Osteoblast (primary cell): Measurements from ENCODE around the gene XYLT1. TPM values are rescaled to one million over a fixed set of nuclear protein-coding genes. Genes with fewer than 3 reads are reported as not detected.

ENCODE experiments used
- DNase-seq: peaks from one replicate; pipeline ENCODE4 v3.0.0; 2011; ENCODE audit warnings: low spot score, mixed read lengths; ENCODE audit not compliant: insufficient read length; ENCODE audit errors: missing footprints
- H2AFZ ChIP-seq: 2 replicates; pipeline ENCODE4 v1.6.0; 2011; ENCODE audit warnings: mild to moderate bottlenecking, low read length
- H3K27ac ChIP-seq: 2 replicates; pipeline ENCODE4 v1.5.1; 2011; ENCODE audit warnings: mild to moderate bottlenecking, low read depth, low read length, moderate library complexity
- H3K27me3 ChIP-seq: 2 replicates; pipeline ENCODE4 v1.6.0; 2012; ENCODE audit warnings: mild to moderate bottlenecking, control low read depth, inconsistent platforms, low read length, moderate library complexity; ENCODE audit not compliant: insufficient read depth
- H3K36me3 ChIP-seq: 2 replicates; pipeline ENCODE4 v1.5.1; 2011; ENCODE audit warnings: mild to moderate bottlenecking, low read length, control low read depth, moderate library complexity; ENCODE audit not compliant: insufficient read depth
- H3K4me1 ChIP-seq: 2 replicates; pipeline ENCODE4 v1.5.1; 2011; ENCODE audit warnings: mild to moderate bottlenecking, low read length, control low read depth, moderate library complexity; ENCODE audit not compliant: insufficient read depth
- H3K4me2 ChIP-seq: 2 replicates; pipeline ENCODE4 v1.6.0; 2011; ENCODE audit warnings: mild to moderate bottlenecking, low read length; ENCODE audit not compliant: insufficient read depth
- H3K4me3 ChIP-seq: fragments of 200-600 bp; sonication (generic); 3 replicates; pipeline ENCODE4 v1.5.1; 2012; ENCODE audit warnings: mild to moderate bottlenecking, low read length, inconsistent platforms; ENCODE audit not compliant: insufficient read depth
- H3K79me2 ChIP-seq: 2 replicates; pipeline ENCODE4 v1.6.0; 2012; ENCODE audit warnings: mild to moderate bottlenecking, low read length, control low read depth, inconsistent platforms; ENCODE audit not compliant: insufficient read depth
- H3K9me3 ChIP-seq: 2 replicates; pipeline ENCODE4 v1.5.1; 2011; ENCODE audit warnings: low read depth, low read length, control low read depth
- H4K20me1 ChIP-seq: 2 replicates; pipeline ENCODE4 v1.6.0; 2012; ENCODE audit warnings: mild to moderate bottlenecking, low read length, control low read depth; ENCODE audit not compliant: insufficient read depth
- total RNA-seq: library from RNA; depleted of rRNA; stranded (reverse); fragments of >200 nt; gene quantifications from 2 replicates; pipeline ENCODE4 v1.2.3, GENCODE V29; 2012
- TF ChIP-seq, protein P1 (sequence below): IDR thresholded peaks from 2 replicates; pipeline ENCODE4 v1.5.1; 2011; ENCODE audit warnings: mild to moderate bottlenecking, low read depth, low read length, moderate library complexity; ENCODE audit errors: extremely low read depth

The XYLT1 gene
- total RNA-seq, 1 donor, result 43.4 TPM

DNA sequence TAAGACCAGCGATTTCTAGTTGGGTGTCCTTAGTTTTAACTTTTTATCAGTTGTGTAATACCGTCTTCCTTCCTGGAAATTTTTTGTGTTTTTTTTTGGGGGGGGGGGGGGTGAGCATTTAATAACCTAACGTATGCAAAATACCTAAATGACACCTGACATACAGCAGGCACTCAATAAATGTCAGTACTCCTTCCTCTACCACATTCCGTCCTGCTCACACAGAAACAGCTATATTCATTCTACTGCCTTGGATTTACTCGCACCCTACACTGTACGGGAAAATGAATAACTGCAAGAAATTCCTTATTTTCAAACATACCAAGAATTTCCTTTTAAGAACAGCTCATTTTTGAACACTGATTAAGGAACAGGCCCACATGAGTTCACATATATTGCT lies 5.3 kb downstream of the XYLT1 start:
- DNase-seq, result no peak
- no peak overlapping the region for H3K27ac ChIP-seq
- no peaks in the 10 kb centered on the region for H3K27me3 ChIP-seq
- H3K79me2 ChIP-seq, result peaks cover 82% of the 10 kb centered on the region
- H3K36me3 ChIP-seq, result no peaks in the 10 kb centered on the region
- H3K4me2 ChIP-seq, result no peak overlapping the region
- TF ChIP-seq, protein P1, sequence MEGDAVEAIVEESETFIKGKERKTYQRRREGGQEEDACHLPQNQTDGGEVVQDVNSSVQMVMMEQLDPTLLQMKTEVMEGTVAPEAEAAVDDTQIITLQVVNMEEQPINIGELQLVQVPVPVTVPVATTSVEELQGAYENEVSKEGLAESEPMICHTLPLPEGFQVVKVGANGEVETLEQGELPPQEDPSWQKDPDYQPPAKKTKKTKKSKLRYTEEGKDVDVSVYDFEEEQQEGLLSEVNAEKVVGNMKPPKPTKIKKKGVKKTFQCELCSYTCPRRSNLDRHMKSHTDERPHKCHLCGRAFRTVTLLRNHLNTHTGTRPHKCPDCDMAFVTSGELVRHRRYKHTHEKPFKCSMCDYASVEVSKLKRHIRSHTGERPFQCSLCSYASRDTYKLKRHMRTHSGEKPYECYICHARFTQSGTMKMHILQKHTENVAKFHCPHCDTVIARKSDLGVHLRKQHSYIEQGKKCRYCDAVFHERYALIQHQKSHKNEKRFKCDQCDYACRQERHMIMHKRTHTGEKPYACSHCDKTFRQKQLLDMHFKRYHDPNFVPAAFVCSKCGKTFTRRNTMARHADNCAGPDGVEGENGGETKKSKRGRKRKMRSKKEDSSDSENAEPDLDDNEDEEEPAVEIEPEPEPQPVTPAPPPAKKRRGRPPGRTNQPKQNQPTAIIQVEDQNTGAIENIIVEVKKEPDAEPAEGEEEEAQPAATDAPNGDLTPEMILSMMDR, result no peak
- H4K20me1 ChIP-seq, result peaks cover 52% of the 10 kb centered on the region
- no peak overlapping the region for H3K4me3 ChIP-seq
- H2AFZ ChIP-seq, result no peak overlapping the region
- H3K4me1 ChIP-seq, result peaks cover 15% of the 10 kb centered on the region
- no peaks in the 10 kb centered on the region for H3K9me3 ChIP-seq

DNA sequence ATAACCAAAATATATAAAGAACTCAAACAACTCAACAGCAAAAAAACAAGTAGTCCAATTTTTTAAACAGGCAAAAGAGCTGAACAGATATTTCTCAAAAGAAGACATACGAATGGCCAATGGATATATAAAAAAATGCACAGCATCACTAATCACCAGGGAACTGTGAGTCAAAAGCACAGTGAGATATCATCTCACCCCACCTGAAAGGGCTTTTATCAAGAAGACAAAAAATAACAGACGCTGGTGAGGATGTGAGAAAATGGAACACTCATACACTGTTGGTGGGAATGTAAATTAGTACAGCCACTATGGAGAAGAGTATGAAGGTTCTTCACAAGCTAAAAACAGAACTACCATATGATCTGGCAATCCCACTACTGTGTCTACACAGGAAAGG lies 7.4 kb downstream of the XYLT1 start:
- Histone ChIP-seq H4K20me1 (peaks cover 49% of the 10 kb centered on the region), H3K4me2 (no peak overlapping the region), H3K4me1 (peaks cover 12% of the 10 kb centered on the region), H3K27ac (no peak overlapping the region), H3K36me3 (no peaks in the 10 kb centered on the region), H3K9me3 (no peaks in the 10 kb centered on the region), H2AFZ (no peak overlapping the region), H3K4me3 (no peak overlapping the region), H3K79me2 (peaks cover 88% of the 10 kb centered on the region), H3K27me3 (no peaks in the 10 kb centered on the region)
- DNase-seq, result no peak
- TF ChIP-seq, protein P1, result no peak

DNA sequence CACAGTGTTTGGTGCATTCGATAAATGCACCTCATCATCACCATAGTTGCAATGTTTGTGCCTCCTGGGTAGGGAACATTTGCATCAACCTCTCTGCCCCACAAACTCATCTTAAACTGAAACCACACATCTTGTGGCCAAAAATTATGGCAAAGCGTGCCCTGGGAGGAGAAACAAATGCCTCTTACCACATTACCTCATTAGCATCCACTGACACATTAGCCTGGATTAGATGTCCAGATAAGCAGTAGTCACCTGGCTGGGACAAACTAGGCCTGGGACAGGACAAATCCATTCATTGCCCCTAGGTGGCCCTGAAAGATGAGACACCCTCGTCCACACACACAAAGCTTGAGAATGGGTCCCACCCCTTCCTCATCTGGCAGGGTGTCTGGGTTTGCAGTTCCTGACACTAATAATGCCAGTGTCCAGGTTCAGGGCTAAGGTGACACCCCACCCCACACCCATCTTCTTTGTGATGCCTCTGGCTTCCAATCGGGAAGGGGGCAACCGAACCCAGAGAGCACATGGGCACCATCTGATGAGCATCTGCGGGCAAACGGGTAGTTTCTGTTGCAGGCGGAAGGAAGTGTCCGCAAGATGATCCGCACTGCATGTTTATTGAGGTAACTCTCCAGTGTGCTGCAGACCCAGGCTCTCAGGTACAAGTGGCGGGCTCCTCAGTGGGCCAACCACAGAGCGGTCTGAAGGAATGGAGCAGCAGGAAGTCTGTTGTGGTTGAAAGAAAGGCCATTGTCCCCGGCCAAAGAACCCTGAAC lies 8.6 kb downstream of the XYLT1 start:
- H3K9me3 ChIP-seq, result no peaks in the 10 kb centered on the region
- TF ChIP-seq, protein P1, result no peak
- H2AFZ ChIP-seq, result no peak overlapping the region
- peaks cover 8% of the 10 kb centered on the region for H3K4me1 ChIP-seq
- no peak overlapping the region for H3K4me3 ChIP-seq
- peaks cover 85% of the 10 kb centered on the region for H3K79me2 ChIP-seq
- DNase-seq, result no peak
- no peaks in the 10 kb centered on the region for H3K36me3 ChIP-seq
- no peak overlapping the region for H3K4me2 ChIP-seq
- H3K27ac ChIP-seq, result no peak overlapping the region
- H4K20me1 ChIP-seq, result peaks cover 37% of the 10 kb centered on the region
- H3K27me3 ChIP-seq, result no peaks in the 10 kb centered on the region

DNA sequence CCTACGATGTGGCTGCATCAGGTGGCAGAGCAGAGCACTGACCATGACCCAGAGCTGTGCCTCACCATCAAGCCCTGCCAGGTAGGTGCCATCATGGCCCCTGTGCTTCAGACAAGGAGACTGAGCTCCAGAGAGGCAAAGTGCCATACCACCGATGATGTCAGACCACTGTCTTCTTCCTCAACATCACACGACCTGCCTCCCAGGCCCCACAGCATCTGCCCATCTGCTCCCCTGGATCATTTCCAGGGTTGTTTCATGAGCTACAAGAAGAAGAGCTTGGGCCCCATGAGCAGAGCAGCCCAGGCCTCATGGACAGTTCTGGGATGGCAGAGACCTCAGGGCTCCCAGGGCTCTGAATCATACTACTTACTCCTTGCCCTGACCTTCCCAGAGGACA lies 9.9 kb downstream of the XYLT1 start:
- DNase-seq, result no peak
- peaks cover 8% of the 10 kb centered on the region for H3K4me1 ChIP-seq
- H4K20me1 ChIP-seq, result peaks cover 36% of the 10 kb centered on the region
- H3K4me3 ChIP-seq, result no peak overlapping the region
- no peaks in the 10 kb centered on the region for H3K9me3 ChIP-seq
- no peaks in the 10 kb centered on the region for H3K27me3 ChIP-seq
- H3K79me2 ChIP-seq, result peaks cover 76% of the 10 kb centered on the region
- TF ChIP-seq, protein P1, result no peak
- no peaks in the 10 kb centered on the region for H3K36me3 ChIP-seq
- no peak overlapping the region for H3K4me2 ChIP-seq
- H3K27ac ChIP-seq, result no peak overlapping the region
- no peak overlapping the region for H2AFZ ChIP-seq
